A673 (cell line): ENCODE results near the gene ATP10B. TPM values are rescaled to one million over a fixed set of nuclear protein-coding genes. Genes with fewer than 3 reads are reported as not detected.

Experiments
- BruUV-seq: library from RNA; stranded (reverse); fragments of 400-500 nt; replicated peaks from 2 replicates; lab custom pipeline; 2021; lab: Mats Ljungman, UMichigan
- CTCF ChIA-PET: fragments of 300-600 bp; sonication (Branson Sonifier 250); formaldehyde crosslinking; loops from one replicate; lab custom pipeline; 2022; ENCODE audit warnings: antibody characterized with exemption; lab: Charles Lee
- POLR2A ChIA-PET: fragments of 300-600 bp; sonication (Branson Sonifier 250); formaldehyde crosslinking; loops from one replicate; lab custom pipeline; 2022; ENCODE audit warnings: antibody characterized with exemption; ENCODE audit not compliant: low non-redundant PET; lab: Charles Lee
- DNase-seq: peaks from one replicate; pipeline ENCODE4 v3.0.0-alpha.2; 2015; ENCODE audit warnings: low spot score
- H3K27ac ChIP-seq: fragments of 200-600 bp; sonication (generic); 2 replicates; pipeline ENCODE4 v1.5.1; 2016; ENCODE audit warnings: mixed run types, low read depth, mild to moderate bottlenecking, mixed read lengths, antibody characterized with exemption, low read length; ENCODE audit not compliant: poor library complexity, severe bottlenecking
- H3K27me3 ChIP-seq: fragments of 200-600 bp; sonication (generic); replicated peaks from 2 replicates; pipeline ENCODE4 v1.6.1; 2017; ENCODE audit warnings: mixed run types, low read depth, mild to moderate bottlenecking, mixed read lengths, antibody characterized with exemption, low read length; ENCODE audit not compliant: insufficient read depth, poor library complexity
- H3K36me3 ChIP-seq: fragments of 200-600 bp; sonication (generic); 2 replicates; pipeline ENCODE4 v1.6.1; 2016; ENCODE audit warnings: mixed run types, mild to moderate bottlenecking, mixed read lengths, antibody characterized with exemption, low read length; ENCODE audit not compliant: insufficient read depth, poor library complexity, severe bottlenecking
- H3K4me1 ChIP-seq: fragments of 200-600 bp; sonication (generic); 2 replicates; pipeline ENCODE4 v1.6.1; 2017; ENCODE audit warnings: mixed run types, mild to moderate bottlenecking, mixed read lengths, antibody characterized with exemption, low read length; ENCODE audit not compliant: insufficient read depth, poor library complexity, severe bottlenecking
- H3K4me3 ChIP-seq: fragments of 200-600 bp; sonication (generic); 2 replicates; pipeline ENCODE4 v1.5.1; 2016; ENCODE audit warnings: low read depth, mixed run types, mild to moderate bottlenecking, mixed read lengths, low read length; ENCODE audit not compliant: poor library complexity, severe bottlenecking
- H3K9me3 ChIP-seq: fragments of 200-600 bp; sonication (generic); 2 replicates; pipeline ENCODE4 v1.6.1; 2016; ENCODE audit warnings: mixed run types, low read depth, mild to moderate bottlenecking, mixed read lengths, antibody characterized with exemption, low read length; ENCODE audit not compliant: poor library complexity, severe bottlenecking
- EZH2 ChIP-seq: fragments of 200-600 bp; sonication (generic); IDR thresholded peaks from 2 replicates; pipeline ENCODE4 v1.6.1; 2017; ENCODE audit warnings: borderline replicate concordance, low read depth, mild to moderate bottlenecking, mixed read lengths, antibody characterized with exemption, low read length; ENCODE audit not compliant: poor library complexity, severe bottlenecking
- intact Hi-C: fragments of 100-400 bp; cut with micrococcal nuclease; formaldehyde crosslinking; loops from one replicate; pipeline ENCODE4 v1.10.0; 2022; ENCODE audit not compliant: unreplicated experiment
- total RNA-seq: library from RNA; stranded (reverse); gene quantifications from 2 replicates; pipeline ENCODE4 v1.2.3, GENCODE V29; 2021
- TF ChIP-seq, protein P1 (sequence below): fragments of 300-800, 200-600 bp; sonication (generic); conservative IDR thresholded peaks from 2 replicates; pipeline ENCODE4 v1.5.1; 2017; ENCODE audit warnings: low read depth, mild to moderate bottlenecking, antibody characterized with exemption, low read length, moderate library complexity, mixed read lengths

The ATP10B gene
- total RNA-seq, 1 experiment from 2014 or later: not detected

DNA sequence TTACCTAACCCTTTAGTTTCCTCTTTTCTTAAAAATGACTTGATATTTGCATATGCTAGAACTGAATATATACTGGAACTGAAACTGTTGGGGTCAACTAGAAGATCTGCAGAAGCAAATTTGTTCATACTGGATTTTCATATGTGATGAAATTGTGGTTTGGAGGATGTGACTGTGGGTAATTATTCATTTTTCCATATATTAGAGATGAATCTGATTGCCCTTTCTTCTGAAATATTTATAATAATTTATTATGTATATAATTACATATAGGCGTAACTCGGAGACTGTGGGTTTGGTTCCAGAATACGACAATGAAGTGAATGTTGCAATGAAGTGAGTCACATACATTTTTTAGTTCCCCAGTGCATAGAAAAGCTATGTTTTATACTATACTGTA, 149.1 kb downstream of the ATP10B start:
- DNase-seq: no peak
- no peaks in the 10 kb centered on the region for H3K4me1 ChIP-seq
- H3K36me3 ChIP-seq: no peaks in the 10 kb centered on the region
- H3K27ac ChIP-seq: no peak overlapping the region
- no peaks in the 10 kb centered on the region for H3K27me3 ChIP-seq
- POLR2A ChIA-PET: no interaction called here
- CTCF ChIA-PET: no interaction called here
- no peaks in the 10 kb centered on the region for H3K9me3 ChIP-seq
- intact Hi-C loops: no loop called here
- TF ChIP-seq EZH2: no peak
- TF ChIP-seq, protein P1, sequence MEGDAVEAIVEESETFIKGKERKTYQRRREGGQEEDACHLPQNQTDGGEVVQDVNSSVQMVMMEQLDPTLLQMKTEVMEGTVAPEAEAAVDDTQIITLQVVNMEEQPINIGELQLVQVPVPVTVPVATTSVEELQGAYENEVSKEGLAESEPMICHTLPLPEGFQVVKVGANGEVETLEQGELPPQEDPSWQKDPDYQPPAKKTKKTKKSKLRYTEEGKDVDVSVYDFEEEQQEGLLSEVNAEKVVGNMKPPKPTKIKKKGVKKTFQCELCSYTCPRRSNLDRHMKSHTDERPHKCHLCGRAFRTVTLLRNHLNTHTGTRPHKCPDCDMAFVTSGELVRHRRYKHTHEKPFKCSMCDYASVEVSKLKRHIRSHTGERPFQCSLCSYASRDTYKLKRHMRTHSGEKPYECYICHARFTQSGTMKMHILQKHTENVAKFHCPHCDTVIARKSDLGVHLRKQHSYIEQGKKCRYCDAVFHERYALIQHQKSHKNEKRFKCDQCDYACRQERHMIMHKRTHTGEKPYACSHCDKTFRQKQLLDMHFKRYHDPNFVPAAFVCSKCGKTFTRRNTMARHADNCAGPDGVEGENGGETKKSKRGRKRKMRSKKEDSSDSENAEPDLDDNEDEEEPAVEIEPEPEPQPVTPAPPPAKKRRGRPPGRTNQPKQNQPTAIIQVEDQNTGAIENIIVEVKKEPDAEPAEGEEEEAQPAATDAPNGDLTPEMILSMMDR: no peak
- BruUV-seq: no TSS peak
- H3K4me3 ChIP-seq: no peak overlapping the region

DNA sequence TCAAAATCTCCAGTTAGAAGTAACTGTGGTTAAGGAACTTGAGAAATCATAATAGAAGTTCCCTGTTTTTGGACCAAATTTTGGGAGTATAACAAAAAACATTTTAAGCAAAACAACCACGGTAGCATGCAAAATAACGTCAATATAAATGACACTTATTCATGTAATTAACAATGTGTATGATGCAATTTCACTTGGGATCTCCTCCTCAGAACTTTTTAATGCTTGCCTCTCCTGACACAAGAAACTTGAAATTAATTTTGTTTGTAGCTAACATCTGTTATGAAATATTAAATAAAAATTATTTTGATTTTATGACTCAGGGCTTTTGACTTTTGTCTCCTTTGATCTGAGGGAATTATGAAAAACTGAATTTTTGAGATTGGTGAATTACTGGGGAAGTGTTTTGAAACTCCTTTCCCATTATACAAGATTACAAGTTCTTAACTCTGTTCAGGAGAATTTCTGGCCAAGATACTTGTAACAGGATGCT, 149.7 kb downstream of the ATP10B start:
- POLR2A ChIA-PET: no interaction called here
- Histone ChIP-seq H3K9me3 (no peaks in the 10 kb centered on the region), H3K36me3 (no peaks in the 10 kb centered on the region), H3K4me3 (no peak overlapping the region), H3K27ac (no peak overlapping the region), H3K4me1 (no peaks in the 10 kb centered on the region), H3K27me3 (no peaks in the 10 kb centered on the region)
- BruUV-seq: no TSS peak
- intact Hi-C loops: no loop called here
- TF ChIP-seq, protein P1: no peak
- TF ChIP-seq EZH2: no peak
- CTCF ChIA-PET: no interaction called here
- no peak for DNase-seq

DNA sequence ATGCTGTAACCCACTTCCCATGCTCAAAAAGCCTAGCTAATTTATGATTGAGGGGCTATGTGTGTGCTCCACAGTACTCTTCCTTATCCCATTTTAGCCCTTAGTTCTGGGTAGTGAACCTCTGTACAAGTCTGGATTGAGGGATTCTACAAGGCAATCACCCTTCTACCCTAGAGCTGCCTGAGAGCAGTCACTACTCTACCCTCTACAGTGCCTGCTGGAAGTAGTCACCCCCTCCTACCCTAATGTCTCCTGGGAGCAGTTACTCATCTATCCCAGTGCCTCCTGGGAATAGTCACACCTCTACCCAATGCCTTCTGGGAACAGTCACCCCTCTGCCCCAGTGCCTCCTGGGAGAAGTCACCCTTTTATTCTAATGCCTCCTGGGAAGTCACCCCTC, 150.6 kb downstream of the ATP10B start:
- TF ChIP-seq EZH2: no peak
- TF ChIP-seq, protein P1: no peak
- Histone ChIP-seq H3K27ac (no peak overlapping the region), H3K9me3 (no peaks in the 10 kb centered on the region), H3K27me3 (no peaks in the 10 kb centered on the region), H3K4me1 (no peaks in the 10 kb centered on the region), H3K36me3 (no peaks in the 10 kb centered on the region), H3K4me3 (no peak overlapping the region)
- no TSS peak for BruUV-seq
- ChIA-PET CTCF (no interaction called here), POLR2A (no interaction called here)
- no peak for DNase-seq
- intact Hi-C loops: no loop called here
